Upper lobe of right lung (tissue), 1 donor: Measurements from ENCODE around the gene CLCN7. TPM values are rescaled to one million over a fixed set of nuclear protein-coding genes. Genes with fewer than 3 reads are reported as not detected.

Source experiments
- ATAC-seq: fragments of 200-7000 bp; cut with Tn5 transposase; one replicate; pipeline ENCODE4 v1.9.1; 2020; ENCODE audit warnings: mild to moderate bottlenecking, moderate library complexity
- DNase-seq: peaks from one replicate; pipeline ENCODE4 v3.0.0-alpha.2; 2020
- H3K27ac ChIP-seq: fragments of 200-600 bp; one replicate; pipeline ENCODE4 v1.8.0; 2022
- H3K27me3 ChIP-seq: fragments of 200-600 bp; one replicate; pipeline ENCODE4 v1.8.0; 2022; ENCODE audit warnings: mild to moderate bottlenecking
- H3K36me3 ChIP-seq: fragments of 200-600 bp; one replicate; pipeline ENCODE4 v1.8.0; 2022
- H3K4me1 ChIP-seq: fragments of 200-600 bp; one replicate; pipeline ENCODE4 v1.8.0; 2022
- H3K4me3 ChIP-seq: fragments of 200-600 bp; one replicate; pipeline ENCODE4 v1.8.0; 2022; ENCODE audit warnings: mild to moderate bottlenecking
- H3K9me3 ChIP-seq: fragments of 200-600 bp; one replicate; pipeline ENCODE4 v1.8.0; 2022
- CTCF ChIP-seq: fragments of 200-600 bp; IDR thresholded peaks from one replicate; pipeline ENCODE4 v1.8.0; 2022; ENCODE audit warnings: antibody characterized with exemption
- intact Hi-C: fragments of 100-400 bp; cut with DNase I; formaldehyde crosslinking; loops from one replicate; pipeline ENCODE4 v1.11.0; 2022
- total RNA-seq: library from RNA; stranded (reverse); fragmentation: NEBNext Ultra II Directional; extraction: Animal tissue kit (Norgen Biotek cat#: 25700); gene quantifications from one replicate; pipeline ENCODE4 v1.2.1, GENCODE V29; 2021
- donor health status: DM: no; HTN: yes; CAD: no; lungs with severe emphysema.

The CLCN7 gene
- total RNA-seq, 1 donor from 2014 or later: 138 TPM

- no peak for TF ChIP-seq CTCF
- H3K4me1 ChIP-seq: no peaks in the 10 kb centered on the region
- no peak overlapping the region for H3K27ac ChIP-seq
- H3K27me3 ChIP-seq: no peaks in the 10 kb centered on the region
- no peak overlapping the region for H3K4me3 ChIP-seq
- intact Hi-C loops: no loop called here
- no peak for ATAC-seq
- no peak for DNase-seq
- H3K36me3 ChIP-seq: peaks cover 86% of the 10 kb centered on the region
- H3K9me3 ChIP-seq: no peaks in the 10 kb centered on the region
Measured at GRCh38 chr16:1455190-1456171, 19.3 kb downstream of the CLCN7 start.

- Histone ChIP-seq H3K27me3 (no peaks in the 10 kb centered on the region), H3K4me3 (no peak overlapping the region), H3K9me3 (no peaks in the 10 kb centered on the region), H3K27ac (no peak overlapping the region), H3K4me1 (no peaks in the 10 kb centered on the region), H3K36me3 (peaks cover 89% of the 10 kb centered on the region)
- DNase-seq (no peak), ATAC-seq (no peak)
- intact Hi-C loops: no loop called here
- TF ChIP-seq CTCF: no peak
Measured at GRCh38 chr16:1454561-1454960, 20.3 kb downstream of the CLCN7 start.

GRCh38 chr16:1453316-1453715, 21.5 kb downstream of the CLCN7 start:
- TF ChIP-seq CTCF: no peak
- no peaks in the 10 kb centered on the region for H3K27me3 ChIP-seq
- ATAC-seq (no peak), DNase-seq (no peak)
- no peak overlapping the region for H3K4me3 ChIP-seq
- peaks cover 88% of the 10 kb centered on the region for H3K36me3 ChIP-seq
- intact Hi-C loops: no loop called here
- no peaks in the 10 kb centered on the region for H3K9me3 ChIP-seq
- no peaks in the 10 kb centered on the region for H3K4me1 ChIP-seq
- H3K27ac ChIP-seq: no peak overlapping the region

GRCh38 chr16:1452530-1452929, 22.3 kb downstream of the CLCN7 start:
- Histone ChIP-seq H3K36me3 (peaks cover 88% of the 10 kb centered on the region), H3K27me3 (no peaks in the 10 kb centered on the region), H3K27ac (no peak overlapping the region), H3K4me3 (no peak overlapping the region), H3K4me1 (no peaks in the 10 kb centered on the region), H3K9me3 (no peaks in the 10 kb centered on the region)
- DNase-seq (no peak), ATAC-seq (no peak)
- intact Hi-C loops: no loop called here
- TF ChIP-seq CTCF: no peak

GRCh38 chr16:1451702-1452392, 23.0 kb downstream of the CLCN7 start:
- Histone ChIP-seq H3K4me3 (no peak overlapping the region), H3K36me3 (peaks cover 83% of the 10 kb centered on the region), H3K4me1 (no peaks in the 10 kb centered on the region), H3K27ac (no peak overlapping the region), H3K9me3 (no peaks in the 10 kb centered on the region), H3K27me3 (no peaks in the 10 kb centered on the region)
- ATAC-seq (no peak), DNase-seq (no peak)
- intact Hi-C loops: no loop called here
- no peak for TF ChIP-seq CTCF
